ENCODE measurements around the gene ILK. TPM values are rescaled to one million over a fixed set of nuclear protein-coding genes. Genes with fewer than 3 reads are reported as not detected.

ILK gene
- total RNA-seq, 1 experiment from 2014 or later: 92.3 TPM

DNA sequence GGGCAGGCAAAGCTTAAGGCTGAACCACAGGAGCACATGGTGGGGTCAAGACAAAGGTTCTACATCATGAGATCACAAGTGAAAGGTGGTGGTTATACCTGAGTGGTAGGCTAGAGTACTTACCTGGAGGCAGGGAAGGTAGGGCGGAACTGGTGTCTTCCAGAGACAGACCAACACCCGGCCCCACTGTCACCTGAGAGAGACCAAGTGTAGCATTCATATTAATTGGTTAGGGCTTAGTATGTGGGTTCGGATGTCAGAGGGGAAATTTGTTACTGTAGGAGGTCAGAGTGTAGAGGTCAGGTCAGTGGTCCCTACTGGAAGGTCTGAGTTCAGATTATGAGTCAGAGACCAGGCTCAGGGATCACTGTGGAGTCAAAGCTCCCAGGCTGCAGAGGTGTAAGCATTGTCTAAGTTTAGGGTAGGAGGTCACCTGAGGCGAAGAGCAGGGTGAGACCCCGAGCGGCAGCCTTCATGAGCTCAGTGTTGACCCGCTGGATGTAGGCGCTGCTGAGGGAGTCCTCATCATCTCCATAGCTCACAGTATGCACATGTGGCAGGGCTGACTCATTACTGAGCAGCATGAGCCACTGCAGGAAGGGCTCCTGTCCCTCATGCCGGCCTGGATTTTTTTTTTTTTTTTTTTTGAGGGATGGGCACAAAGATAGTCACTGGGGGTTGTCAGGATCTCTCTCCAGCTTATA lies 12.5 kb downstream of the ILK start:
- Mint-ChIP-seq H3K36me3 (ENCODE audit: insufficient read depth, unreplicated experiment) (peaks cover 17% of the 10 kb centered on the region), H3K9me3 (ENCODE audit: unreplicated experiment) (no peaks in the 10 kb centered on the region), H3K4me1 (ENCODE audit: insufficient read depth, unreplicated experiment) (peaks cover 4% of the 10 kb centered on the region), H3K27ac (ENCODE audit: low read depth, unreplicated experiment) (no peak overlapping the region), H3K4me3 (ENCODE audit: unreplicated experiment) (no peak overlapping the region), H3K27me3 (ENCODE audit: insufficient read depth, unreplicated experiment) (no peaks in the 10 kb centered on the region)
- intact Hi-C loops (cut with micrococcal nuclease): no loop called here
- CTCF ChIA-PET: interaction anchor here (0.5 kb wide), 1 partner anchor 390 kb away, joined by 3 read pairs; no protein-coding TSS in a partner anchor
- no peak for DNase-seq (ENCODE audit: unreplicated experiment)
- POLR2A ChIA-PET: interaction anchor here (1.1 to 1.2 kb wide), 2 partner anchors 11 to 67 kb away, joined by 3 to 4 read pairs; partner anchors contain the start of gene MRPL17
- no TSS peak for BruUV-seq (replicated peaks)
- TF ChIP-seq, protein P1, sequence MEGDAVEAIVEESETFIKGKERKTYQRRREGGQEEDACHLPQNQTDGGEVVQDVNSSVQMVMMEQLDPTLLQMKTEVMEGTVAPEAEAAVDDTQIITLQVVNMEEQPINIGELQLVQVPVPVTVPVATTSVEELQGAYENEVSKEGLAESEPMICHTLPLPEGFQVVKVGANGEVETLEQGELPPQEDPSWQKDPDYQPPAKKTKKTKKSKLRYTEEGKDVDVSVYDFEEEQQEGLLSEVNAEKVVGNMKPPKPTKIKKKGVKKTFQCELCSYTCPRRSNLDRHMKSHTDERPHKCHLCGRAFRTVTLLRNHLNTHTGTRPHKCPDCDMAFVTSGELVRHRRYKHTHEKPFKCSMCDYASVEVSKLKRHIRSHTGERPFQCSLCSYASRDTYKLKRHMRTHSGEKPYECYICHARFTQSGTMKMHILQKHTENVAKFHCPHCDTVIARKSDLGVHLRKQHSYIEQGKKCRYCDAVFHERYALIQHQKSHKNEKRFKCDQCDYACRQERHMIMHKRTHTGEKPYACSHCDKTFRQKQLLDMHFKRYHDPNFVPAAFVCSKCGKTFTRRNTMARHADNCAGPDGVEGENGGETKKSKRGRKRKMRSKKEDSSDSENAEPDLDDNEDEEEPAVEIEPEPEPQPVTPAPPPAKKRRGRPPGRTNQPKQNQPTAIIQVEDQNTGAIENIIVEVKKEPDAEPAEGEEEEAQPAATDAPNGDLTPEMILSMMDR (IDR thresholded peaks at IDR 0.05; ENCODE audit: unreplicated experiment): no peak

DNA sequence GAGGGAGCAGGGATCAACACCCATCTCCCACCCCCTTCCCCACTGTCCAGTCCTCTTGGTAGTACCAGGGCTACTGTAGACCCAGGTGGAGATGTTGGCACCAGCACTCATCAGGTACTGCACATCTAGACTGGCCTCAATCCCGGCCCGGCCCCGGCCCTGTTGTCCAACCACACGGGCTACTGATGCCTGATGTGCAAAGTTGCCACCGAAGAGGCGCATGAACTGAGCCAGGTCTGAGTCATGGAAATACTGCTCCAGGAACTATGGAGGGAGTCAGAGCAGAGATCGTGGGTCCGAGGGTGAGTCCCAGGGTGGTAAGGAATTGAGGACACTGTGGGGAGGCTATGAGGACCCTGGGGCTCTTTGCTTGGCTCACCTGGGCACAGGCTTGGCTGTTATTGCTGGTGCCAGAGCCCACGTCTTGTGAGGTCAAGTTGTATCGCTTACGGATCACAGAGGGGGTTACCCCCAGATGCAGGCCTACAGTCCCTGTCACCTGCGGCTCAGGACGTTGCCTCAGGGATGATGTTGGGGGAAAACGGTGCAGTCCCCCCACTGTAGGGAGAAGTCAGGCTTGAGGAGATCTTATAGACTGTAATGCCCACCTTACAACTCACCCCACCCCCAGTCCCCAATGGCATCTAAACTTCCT lies 13.1 kb downstream of the ILK start:
- no peaks in the 10 kb centered on the region for H3K27me3 Mint-ChIP-seq (ENCODE audit: insufficient read depth, unreplicated experiment)
- ChIA-PET POLR2A (interaction anchor here (1.1 to 1.2 kb wide), 2 partner anchors 12 to 67 kb away, joined by 3 to 4 read pairs; partner anchors contain the start of gene MRPL17), CTCF (interaction anchor here (2.6 to 3.0 kb wide), 2 partner anchors 10 to 12 kb away, joined by 12 to 17 read pairs; partner anchors contain the start of gene ILK)
- TF ChIP-seq, protein P1 (IDR thresholded peaks at IDR 0.05; ENCODE audit: unreplicated experiment): no peak
- H3K4me3 Mint-ChIP-seq (ENCODE audit: unreplicated experiment): no peak overlapping the region
- BruUV-seq (replicated peaks): no TSS peak
- intact Hi-C loops (cut with micrococcal nuclease): no loop called here
- peaks cover 11% of the 10 kb centered on the region for H3K36me3 Mint-ChIP-seq (ENCODE audit: insufficient read depth, unreplicated experiment)
- H3K4me1 Mint-ChIP-seq (ENCODE audit: insufficient read depth, unreplicated experiment): no peaks in the 10 kb centered on the region
- no peak for DNase-seq (ENCODE audit: unreplicated experiment)
- H3K9me3 Mint-ChIP-seq (ENCODE audit: unreplicated experiment): no peaks in the 10 kb centered on the region
- no peak overlapping the region for H3K27ac Mint-ChIP-seq (ENCODE audit: low read depth, unreplicated experiment)

DNA sequence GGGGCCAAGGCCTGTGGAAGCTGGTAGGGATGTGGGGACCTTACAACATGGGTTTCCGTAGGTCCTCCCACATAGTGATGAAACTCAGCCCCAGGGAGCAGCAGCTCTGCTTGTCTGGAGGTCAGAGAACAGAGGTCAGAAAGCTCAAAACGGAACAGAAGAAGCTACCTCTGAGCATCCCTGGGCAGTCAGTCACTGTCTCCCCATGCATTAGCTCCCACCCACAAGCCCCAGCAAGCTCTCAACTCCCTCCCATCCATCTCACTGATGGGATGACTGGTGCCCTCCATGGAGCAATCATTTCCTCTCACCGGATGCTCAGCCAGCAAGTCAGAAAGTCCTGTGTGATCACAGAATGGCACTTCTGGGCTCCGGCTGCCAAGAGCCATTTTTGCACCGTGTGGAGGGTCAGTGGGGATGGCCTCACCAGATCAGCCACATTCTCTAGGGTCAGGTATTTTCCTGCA lies 13.8 kb downstream of the ILK start:
- no peak overlapping the region for H3K4me3 Mint-ChIP-seq (ENCODE audit: unreplicated experiment)
- no peaks in the 10 kb centered on the region for H3K27me3 Mint-ChIP-seq (ENCODE audit: insufficient read depth, unreplicated experiment)
- CTCF ChIA-PET: interaction anchor here (2.1 to 3.0 kb wide), 5 partner anchors 10 to 238 kb away, joined by 6 to 34 read pairs (median 12); partner anchors contain the start of genes ILK and MRPL17
- DNase-seq (ENCODE audit: unreplicated experiment): no peak
- intact Hi-C loops (cut with micrococcal nuclease): no loop called here
- H3K27ac Mint-ChIP-seq (ENCODE audit: low read depth, unreplicated experiment): no peak overlapping the region
- POLR2A ChIA-PET: interaction anchor here (0.9 to 4.6 kb wide), 7 partner anchors 10 to 297 kb away, joined by 3 to 56 read pairs (median 15); partner anchors contain the start of genes ARFIP2, CAVIN3, ILK and MRPL17
- peaks cover 11% of the 10 kb centered on the region for H3K36me3 Mint-ChIP-seq (ENCODE audit: insufficient read depth, unreplicated experiment)
- TF ChIP-seq, protein P1 (IDR thresholded peaks at IDR 0.05; ENCODE audit: unreplicated experiment): no peak
- H3K4me1 Mint-ChIP-seq (ENCODE audit: insufficient read depth, unreplicated experiment): no peaks in the 10 kb centered on the region
- H3K9me3 Mint-ChIP-seq (ENCODE audit: unreplicated experiment): no peaks in the 10 kb centered on the region
- no TSS peak for BruUV-seq (replicated peaks)
